GM18951 (cell line): ENCODE data around the gene AKR1C2.
"Not testable (repeated sequence)": the region's sequence is repeated elsewhere in the genome, so short reads cannot be mapped to it uniquely, and the experiment has no call there.

Source experiments
- POLR2A ChIP-seq: IDR thresholded peaks from 4 replicates; pipeline ENCODE4 v1.6.1; 2011; ENCODE audit warnings: mild to moderate bottlenecking; ENCODE audit not compliant: insufficient read length, insufficient read depth; ENCODE audit errors: extremely low read depth
- in situ Hi-C: fragments of 300-500 bp; cut with MboI; formaldehyde crosslinking; loops from one replicate; pipeline ENCODE4 v1.12.0; 2022; ENCODE audit warnings: low sequenced_read_pairs, mixed read lengths, inconsistent platforms; ENCODE audit not compliant: unreplicated experiment

AKR1C2 gene

DNA sequence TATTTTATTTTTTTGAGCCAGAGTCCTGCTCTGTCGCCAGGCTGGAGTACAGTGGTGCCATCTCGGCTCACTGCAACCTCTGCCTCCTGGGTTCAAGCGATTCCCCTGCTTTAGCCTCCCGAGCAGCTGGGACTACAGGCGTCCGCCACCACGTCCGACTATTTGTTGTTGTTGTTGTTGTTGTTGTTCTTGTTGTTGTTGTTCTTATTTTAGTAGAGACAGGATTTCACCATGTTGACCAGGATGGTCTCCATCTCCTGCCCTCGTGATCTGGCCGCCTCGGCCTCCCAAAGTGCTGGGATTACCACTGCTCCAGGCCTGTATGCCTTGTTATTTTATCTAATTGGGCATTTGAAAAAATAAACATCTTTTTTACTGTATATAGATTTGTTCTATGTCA is 42.1 kb downstream of the AKR1C2 start:
- in situ Hi-C loops: not testable (repeated sequence)

DNA sequence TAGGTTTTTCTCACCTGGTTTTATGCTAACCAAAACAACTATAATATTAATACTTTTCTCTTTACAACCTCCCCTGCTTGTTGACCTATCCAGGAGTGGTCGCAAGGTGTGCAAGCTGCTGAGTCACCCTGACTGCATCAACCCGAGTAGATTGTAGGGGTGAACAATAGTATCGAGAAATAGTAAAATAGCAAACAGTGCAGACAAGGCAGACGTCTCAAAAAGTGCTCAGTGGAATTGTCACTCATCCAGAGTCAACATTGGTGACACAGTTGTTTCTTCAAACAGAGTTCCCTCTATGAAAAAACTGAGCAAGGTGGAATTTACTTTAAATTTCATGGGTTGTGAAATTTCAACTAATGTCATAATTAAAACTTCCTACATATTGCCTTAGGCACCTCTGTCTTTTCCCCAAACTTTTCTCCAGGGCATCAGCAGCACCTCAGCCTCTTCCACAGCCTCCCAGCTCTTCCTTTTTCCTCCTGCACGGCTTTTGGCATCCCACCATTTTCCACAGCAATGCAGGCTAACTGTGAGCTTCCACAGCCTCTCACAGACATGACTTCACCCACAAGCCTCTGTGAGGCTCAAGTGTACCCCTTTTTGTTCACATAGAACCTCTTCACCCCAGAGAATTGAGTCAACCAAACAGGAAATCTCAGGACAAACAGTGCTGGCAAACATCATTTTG is 46.6 kb downstream of the AKR1C2 start:
- in situ Hi-C loops: loop anchor here (5.0 kb wide), 1 partner anchor 50 kb away; no protein-coding TSS in a partner anchor

DNA sequence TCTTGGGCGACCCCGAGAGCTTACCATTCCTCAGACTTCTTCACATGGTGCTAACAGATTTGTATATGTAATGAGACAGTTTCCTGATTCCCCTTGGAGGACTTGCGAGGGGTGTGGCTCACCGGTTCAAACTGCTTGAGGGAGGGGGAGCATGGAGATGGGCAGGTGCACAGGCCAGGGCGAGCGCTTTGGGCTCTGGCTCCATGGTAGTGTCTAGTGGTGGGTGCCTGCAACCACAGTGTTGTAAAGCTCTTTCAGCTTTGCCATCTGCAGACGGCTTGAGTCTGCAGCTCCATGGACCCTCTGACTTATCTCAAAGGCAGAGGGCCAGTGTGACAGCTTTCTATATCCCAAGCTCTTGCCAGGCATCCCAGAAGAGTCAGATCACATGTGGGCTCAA is 47.6 kb downstream of the AKR1C2 start:
- in situ Hi-C loops: loop anchor here (5.0 kb wide), 1 partner anchor 51 kb away; no protein-coding TSS in a partner anchor

DNA sequence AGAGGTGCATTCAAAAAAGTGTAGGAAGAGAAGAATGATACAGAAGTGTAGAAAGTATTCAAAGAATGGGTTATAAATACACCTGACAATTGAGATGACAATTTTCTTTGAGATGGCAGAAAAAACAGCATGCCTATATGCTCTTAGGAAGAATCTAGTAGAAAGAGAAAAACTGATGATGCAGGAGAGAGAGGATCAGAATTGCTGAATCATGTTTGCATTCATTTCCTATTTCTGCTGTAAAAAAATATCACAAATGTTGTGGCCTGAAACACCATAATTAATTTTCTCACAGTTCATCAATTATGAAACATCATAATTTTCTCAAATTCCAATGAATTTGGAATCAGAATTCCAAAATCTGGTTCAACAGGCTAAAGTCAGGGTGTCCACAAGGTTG is 50.3 kb downstream of the AKR1C2 start:
- no peak for TF ChIP-seq POLR2A
- in situ Hi-C loops: no loop called here

DNA sequence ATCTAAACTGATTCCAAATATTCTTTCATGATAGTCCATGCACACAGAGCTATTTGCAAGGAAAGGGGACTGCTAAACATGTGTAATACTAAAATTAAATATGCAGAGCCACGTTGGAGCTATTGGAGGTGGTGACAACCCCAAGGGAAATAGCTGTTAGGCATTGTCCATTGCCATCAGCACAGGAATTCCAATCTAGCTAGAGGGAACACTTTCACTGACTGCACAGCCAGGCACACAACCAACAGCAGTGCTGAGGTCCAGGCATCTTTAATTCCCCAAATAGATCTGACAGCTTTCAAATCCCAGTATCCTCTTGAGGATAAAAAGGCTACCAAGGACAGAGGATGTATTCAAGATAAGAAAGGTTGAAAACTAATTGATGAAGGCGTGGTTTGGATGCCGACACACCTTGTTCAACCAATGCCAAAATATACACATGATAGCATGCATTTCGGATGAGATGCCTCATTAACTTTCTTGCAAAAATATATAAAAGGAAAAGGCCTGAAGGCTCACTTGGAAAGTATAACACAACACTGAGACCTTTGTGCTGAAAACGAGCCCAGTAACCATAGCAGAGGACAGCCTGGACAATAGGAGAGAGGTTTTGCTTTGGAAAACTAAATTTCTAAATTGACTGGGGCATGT is 52.0 kb downstream of the AKR1C2 start:
- in situ Hi-C loops: not testable (repeated sequence)

DNA sequence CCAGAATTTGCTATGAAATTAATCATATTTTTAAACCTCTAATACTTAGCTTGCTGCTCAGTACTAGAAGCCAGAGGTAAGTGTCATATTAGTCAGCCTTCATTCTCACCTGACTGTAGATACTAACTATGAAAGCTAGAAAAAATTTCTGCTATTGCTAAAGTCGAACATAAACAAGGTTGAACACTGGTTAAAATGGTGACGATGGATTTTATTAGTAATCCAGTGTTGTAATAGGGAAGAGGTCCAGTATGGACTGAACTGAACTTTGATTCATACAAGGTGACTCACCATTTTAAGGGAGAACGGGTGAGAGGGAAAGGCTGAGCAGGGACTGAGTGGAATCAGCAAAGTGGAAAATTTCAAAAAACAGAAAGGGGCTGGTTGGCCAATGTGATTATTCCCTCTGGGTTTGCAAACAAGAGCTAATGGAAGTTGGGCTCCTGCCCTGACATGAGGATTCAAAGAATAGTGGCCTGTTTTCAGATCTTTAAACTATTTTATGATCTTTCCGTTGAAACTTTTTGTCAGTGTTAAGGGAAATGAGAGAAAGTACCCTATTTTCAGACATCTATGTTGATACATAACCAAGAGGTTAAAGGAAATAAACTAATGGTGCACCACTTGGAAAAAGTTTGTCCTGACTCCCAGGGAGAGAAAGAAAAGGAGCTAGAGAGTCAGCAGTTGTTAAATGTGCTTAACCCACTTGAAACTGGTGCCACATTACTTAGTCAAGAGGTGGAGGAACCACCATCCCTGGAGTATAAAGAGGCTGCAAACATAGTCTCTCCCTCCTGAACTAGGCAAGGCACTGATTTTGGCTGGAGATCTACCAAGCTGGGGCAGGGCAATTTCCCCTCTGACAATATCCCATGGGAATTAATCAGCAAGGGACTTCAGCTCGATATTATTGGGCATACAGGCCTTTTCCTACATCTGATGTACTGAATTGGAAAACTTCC is 55.7 kb downstream of the AKR1C2 start:
- in situ Hi-C loops: no loop called here
- no peak for TF ChIP-seq POLR2A

DNA sequence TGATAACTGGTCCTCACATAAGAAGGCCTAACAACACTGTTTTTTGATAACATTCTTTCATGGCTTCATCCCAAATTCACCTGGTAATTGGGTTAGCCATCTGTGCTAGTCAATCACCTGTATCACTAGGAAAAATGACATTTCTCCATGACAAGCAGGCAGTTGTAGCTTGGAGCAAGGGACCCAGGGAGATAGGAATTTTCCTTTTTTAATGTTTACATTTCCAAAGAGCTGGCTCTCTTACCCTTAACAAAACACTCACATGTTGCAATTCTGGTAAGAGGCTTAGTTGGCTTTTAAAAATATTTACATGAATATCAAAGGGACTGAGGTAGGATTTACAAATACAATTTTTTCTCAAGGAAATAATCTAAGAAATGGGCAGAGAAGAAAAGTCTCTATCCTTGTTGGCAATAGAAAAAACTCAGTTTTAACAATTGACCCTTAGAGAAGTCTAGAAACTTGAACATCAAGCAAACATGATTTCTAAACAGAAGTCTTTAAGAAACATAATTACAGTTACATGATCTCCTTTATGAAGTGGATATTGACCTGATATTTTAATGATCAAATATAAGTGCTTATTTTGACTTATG is 56.5 kb downstream of the AKR1C2 start:
- in situ Hi-C loops: no loop called here
- TF ChIP-seq POLR2A: no peak

DNA sequence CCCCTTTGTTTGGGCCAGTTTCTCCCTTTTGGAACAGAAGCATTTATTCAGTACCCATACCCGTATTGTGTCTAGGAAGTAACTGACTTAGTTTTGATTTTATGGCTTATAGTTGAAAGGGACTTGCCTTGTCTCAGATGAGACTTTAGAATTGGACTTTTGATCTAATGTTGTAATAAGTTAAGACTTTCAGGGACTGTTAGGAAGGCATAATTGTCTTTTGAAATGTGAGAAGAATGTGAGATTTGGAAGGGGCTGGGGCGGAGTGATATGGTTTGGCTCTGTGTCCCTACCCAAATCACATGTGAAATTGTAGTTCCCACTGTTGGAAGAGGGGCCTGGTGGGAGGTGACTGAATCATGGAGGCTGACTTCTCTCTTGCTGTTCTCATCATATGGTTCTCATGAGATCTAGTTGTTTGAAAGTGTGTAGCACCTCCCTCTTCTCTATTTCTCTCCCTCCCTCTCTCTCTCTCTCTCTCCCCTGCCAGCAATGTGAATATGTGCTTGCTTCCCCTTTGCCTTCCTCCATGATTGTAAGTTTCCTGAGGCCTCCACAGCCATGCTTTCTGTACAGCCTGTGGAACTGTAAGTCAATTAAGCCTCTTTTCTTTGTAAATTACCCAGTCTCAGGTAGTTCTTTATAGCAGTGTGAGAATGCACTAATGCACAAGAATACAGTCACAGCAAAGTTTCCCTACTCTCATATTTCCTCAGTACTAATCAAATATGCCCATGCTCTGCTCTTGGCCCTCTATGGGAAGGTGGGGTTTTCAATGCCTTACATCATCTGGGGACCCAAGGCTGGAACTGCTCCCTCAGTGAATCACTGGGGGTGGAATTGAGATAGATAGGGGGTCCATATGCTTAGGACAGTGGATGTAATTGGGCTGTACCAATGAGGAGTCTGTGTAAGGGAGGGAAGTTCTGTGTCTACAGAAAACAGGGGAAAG is 57.6 kb downstream of the AKR1C2 start:
- no peak for TF ChIP-seq POLR2A
- in situ Hi-C loops: no loop called here

DNA sequence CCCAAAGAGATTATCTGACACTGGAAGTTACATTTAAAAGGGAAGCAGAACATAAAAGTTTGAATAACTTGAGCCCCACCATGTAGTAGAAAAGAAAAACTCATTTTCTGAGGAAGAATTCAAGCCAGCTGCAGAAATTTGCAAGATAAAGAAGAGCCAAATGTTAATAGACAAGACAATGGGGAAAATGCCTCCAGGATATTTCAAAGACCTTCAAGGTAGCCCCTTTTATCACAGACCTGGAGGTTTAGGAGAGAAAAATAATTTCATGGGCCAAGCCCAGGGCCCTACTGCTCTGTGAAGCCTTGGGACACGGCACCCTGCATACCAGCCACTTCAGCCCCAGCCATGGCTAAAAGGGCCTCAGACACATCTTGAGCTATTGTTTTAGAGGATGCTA is 58.8 kb downstream of the AKR1C2 start:
- in situ Hi-C loops: no loop called here
- TF ChIP-seq POLR2A: no peak

DNA sequence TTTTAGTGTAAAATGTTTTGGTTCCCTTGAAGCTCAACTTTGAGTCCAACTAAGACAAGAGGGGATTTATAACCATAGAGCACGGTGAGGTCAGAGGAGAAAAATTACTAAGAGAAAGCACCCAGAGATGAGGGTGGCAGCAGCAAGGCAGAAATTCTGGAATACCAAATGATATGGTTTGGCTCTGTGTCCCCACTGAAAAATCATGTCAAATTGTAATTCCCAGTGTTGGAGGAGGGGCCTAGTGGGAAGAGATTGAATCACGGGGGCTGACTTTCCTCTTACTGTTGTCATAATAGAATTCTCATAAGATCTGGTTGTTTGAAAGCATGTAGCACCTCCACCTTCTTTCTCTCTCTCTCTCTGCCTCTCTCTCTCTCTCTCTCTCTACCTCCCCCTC is 59.8 kb downstream of the AKR1C2 start:
- in situ Hi-C loops: no loop called here
- no peak for TF ChIP-seq POLR2A

DNA sequence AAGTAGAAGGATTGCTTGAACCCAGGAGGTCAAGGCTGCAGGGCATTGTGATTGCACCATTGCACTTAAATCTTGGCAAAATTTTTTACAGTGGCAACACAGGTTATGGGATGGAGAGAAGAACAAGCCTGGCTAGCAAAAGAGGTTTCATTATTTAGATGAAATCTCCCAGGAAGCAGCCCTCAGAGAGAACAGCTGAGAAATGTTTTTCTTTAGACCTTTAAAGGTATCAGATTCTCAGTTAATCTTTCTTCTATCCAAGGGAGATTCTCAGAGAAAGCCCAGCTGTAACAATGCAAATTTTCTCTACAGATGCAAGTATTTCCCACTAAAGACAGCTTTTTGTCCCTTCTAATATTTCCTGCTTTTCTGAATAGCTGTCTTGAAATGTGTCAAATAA is 60.2 kb downstream of the AKR1C2 start:
- in situ Hi-C loops: not testable (repeated sequence)

DNA sequence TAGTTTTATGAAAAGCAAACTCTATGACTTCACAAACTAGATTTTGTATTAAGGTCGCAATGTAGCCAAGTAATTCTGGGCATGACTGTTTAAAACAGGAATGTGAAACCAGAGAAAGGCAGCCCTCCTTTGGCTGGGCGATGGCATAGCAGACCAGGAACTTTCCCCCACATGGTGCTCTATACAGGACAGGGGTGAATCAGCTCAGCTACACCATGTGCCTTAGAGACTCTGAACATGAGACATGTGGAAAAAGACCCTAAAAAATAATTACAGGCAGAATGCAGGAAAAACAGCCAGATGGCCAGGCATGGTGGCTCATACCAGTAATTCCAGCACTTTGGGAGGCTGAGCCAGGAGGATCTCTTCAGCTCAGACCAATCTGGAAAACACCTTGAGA is 60.7 kb downstream of the AKR1C2 start:
- in situ Hi-C loops: not testable (repeated sequence)
